Neuronal stem cell (in vitro differentiated cells): ENCODE results near the gene LRRC37A3.

ENCODE experiments used
- DNase-seq: peaks from one replicate; pipeline ENCODE4 v3.0.0-alpha.2; 2013; ENCODE audit warnings: low spot score
- H2AFZ ChIP-seq: one replicate; pipeline ENCODE4 v1.6.1; 2013; ENCODE audit warnings: mild to moderate bottlenecking, low read length, inconsistent platforms
- H2AK5ac ChIP-seq: 2 replicates; pipeline ENCODE4 v1.6.1; 2013; ENCODE audit warnings: low read depth, mild to moderate bottlenecking, inconsistent platforms, low read length, moderate library complexity, mixed read lengths
- H2BK120ac ChIP-seq: 2 replicates; pipeline ENCODE4 v1.6.1; 2013; ENCODE audit warnings: low read depth, mild to moderate bottlenecking, inconsistent platforms, low read length, moderate library complexity, mixed read lengths
- H2BK12ac ChIP-seq: one replicate; pipeline ENCODE4 v1.6.1; 2013; ENCODE audit warnings: low read length, inconsistent platforms
- H2BK15ac ChIP-seq: 2 replicates; pipeline ENCODE4 v1.6.1; 2013; ENCODE audit warnings: mild to moderate bottlenecking, low read length, inconsistent platforms, mixed read lengths
- H2BK5ac ChIP-seq: one replicate; pipeline ENCODE4 v1.6.1; 2013; ENCODE audit warnings: inconsistent platforms, mild to moderate bottlenecking, low read length, moderate library complexity
- H3K14ac ChIP-seq: one replicate; pipeline ENCODE4 v1.6.1; 2013; ENCODE audit warnings: low read length, inconsistent platforms
- H3K18ac ChIP-seq: 2 replicates; pipeline ENCODE4 v1.6.1; 2013; ENCODE audit warnings: low read length, inconsistent platforms
- H3K23ac ChIP-seq: 2 replicates; pipeline ENCODE4 v1.6.1; 2013; ENCODE audit warnings: low read depth, mild to moderate bottlenecking, mixed read lengths, low read length, inconsistent platforms; ENCODE audit not compliant: poor library complexity
- H3K27ac ChIP-seq: replicated peaks from 3 replicates; pipeline ENCODE4 v1.5.1; 2013; ENCODE audit warnings: low read length, inconsistent platforms
- H3K27me3 ChIP-seq, 3 experiments: 2 replicates each; pipeline ENCODE4 v1.6.1; 2013; ENCODE audit warnings: low read length in 3 of 3, mild to moderate bottlenecking in 2 of 3, inconsistent platforms in 1 of 3, low read depth in 1 of 3, mixed read lengths in 1 of 3, moderate library complexity in 1 of 3; ENCODE audit not compliant: control insufficient read depth in 3 of 3, insufficient read depth in 3 of 3
- H3K36me3 ChIP-seq, 2 donors: replicated peaks in 1 of 2; 2 replicates each; pipeline ENCODE4 v1.6.1; 2013; ENCODE audit warnings: low read length in 2 of 2; ENCODE audit not compliant: control insufficient read depth in 2 of 2, insufficient read depth in 2 of 2
- H3K4ac ChIP-seq: 2 replicates; pipeline ENCODE4 v1.6.1; 2013; ENCODE audit warnings: inconsistent platforms, mild to moderate bottlenecking, low read length, moderate library complexity
- H3K4me1 ChIP-seq, 2 donors: 1 replicate in 1 of 2; 2 replicates in 1 of 2; pipeline ENCODE4 v1.6.1; 2013; ENCODE audit warnings: low read length in 2 of 2, low read depth in 1 of 2; ENCODE audit not compliant: control insufficient read depth in 2 of 2, insufficient read depth in 1 of 2
- H3K4me2 ChIP-seq: one replicate; pipeline ENCODE4 v1.6.1; 2013; ENCODE audit warnings: mild to moderate bottlenecking, low read length, inconsistent platforms; ENCODE audit not compliant: insufficient read depth, poor library complexity, severe bottlenecking
- H3K4me3 ChIP-seq, 2 donors: 2 replicates each; pipeline ENCODE4 v1.5.1; 2013; ENCODE audit warnings: low read length in 2 of 2, mild to moderate bottlenecking in 2 of 2, inconsistent platforms in 1 of 2, moderate library complexity in 1 of 2
- H3K79me1 ChIP-seq: one replicate; pipeline ENCODE4 v1.6.1; 2013; ENCODE audit warnings: low read depth, mild to moderate bottlenecking, inconsistent platforms, low read length, moderate library complexity
- H3K9ac ChIP-seq: one replicate; pipeline ENCODE4 v1.6.1; 2013; ENCODE audit warnings: mild to moderate bottlenecking, low read depth, low read length, inconsistent platforms; ENCODE audit not compliant: poor library complexity
- H3K9me3 ChIP-seq, 2 donors: replicated peaks in 1 of 2; 2 replicates each; pipeline versions ENCODE3 to v1.6.1; 2013; ENCODE audit warnings: low read length in 2 of 2, mild to moderate bottlenecking in 2 of 2, inconsistent platforms in 1 of 2, low read depth in 1 of 2, mixed read lengths in 1 of 2, moderate library complexity in 1 of 2; ENCODE audit not compliant: control insufficient read depth in 2 of 2, insufficient read depth in 1 of 2
- H4K8ac ChIP-seq: one replicate; pipeline ENCODE4 v1.6.1; 2013; ENCODE audit warnings: low read depth, mild to moderate bottlenecking, inconsistent platforms, low read length, moderate library complexity
- H4K91ac ChIP-seq: one replicate; pipeline ENCODE4 v1.6.1; 2013; ENCODE audit warnings: low read length, low read depth, mild to moderate bottlenecking, inconsistent platforms; ENCODE audit not compliant: poor library complexity
- WGBS, 2 donors: extraction: QIAGEN DNeasy Blood & Tissue Kit; methylation state at CpG; one replicate each; pipeline ENCODE4 v1.1.7; 2013; ENCODE audit warnings: missing lambda C conversion rate in 2 of 2, mixed read lengths in 1 of 2; ENCODE audit not compliant: insufficient read length in 2 of 2, insufficient replicate concordance in 1 of 2; ENCODE audit errors: extremely low coverage in 2 of 2; 5-methylcytosine and 5-hydroxymethylcytosine counted together

The LRRC37A3 gene

GRCh38 chr17:64947152-64947551 lies 27.9 kb upstream of the LRRC37A3 start:
- Histone ChIP-seq H2BK15ac (no peak overlapping the region), H2BK5ac (no peak overlapping the region), H3K18ac (no peak overlapping the region), H2BK12ac (no peak overlapping the region), H2AK5ac (no peak overlapping the region), H3K4me2 (no peak overlapping the region), H2AFZ (no peak overlapping the region), H3K9ac (no peak overlapping the region), H4K91ac (no peak overlapping the region), H3K4ac (no peak overlapping the region), H3K9me3 (no peaks in the 10 kb centered on the region), H3K23ac (no peak overlapping the region), H3K27ac (no peak overlapping the region), H4K8ac (no peak overlapping the region), H3K14ac (no peak overlapping the region), H3K79me1 (no peaks in the 10 kb centered on the region), H2BK120ac (no peak overlapping the region), H3K4me3 (no peak overlapping the region), H3K4me1 (no peaks in the 10 kb centered on the region), H3K27me3 (no peaks in the 10 kb centered on the region), H3K36me3 (no peaks in the 10 kb centered on the region)
- DNase-seq, result no peak

- H3K79me1 ChIP-seq, result no peaks in the 10 kb centered on the region
- no peak overlapping the region for H3K4me3 ChIP-seq
- H3K9me3 ChIP-seq, result no peaks in the 10 kb centered on the region
- no peak overlapping the region for H3K18ac ChIP-seq
- no peak overlapping the region for H2BK15ac ChIP-seq
- no peak overlapping the region for H2BK120ac ChIP-seq
- no peak overlapping the region for H3K9ac ChIP-seq
- WGBS, 2 donors, result no CpG with 5 or more reads among the region's 2 CpGs
- H3K4me1 ChIP-seq, result peaks cover 0 to 2% of the 10 kb centered on the region in 2 donors
- H3K36me3 ChIP-seq, result no peaks in the 10 kb centered on the region
- no peak overlapping the region for H3K14ac ChIP-seq
- H3K27ac ChIP-seq, result no peak overlapping the region
- no peak overlapping the region for H2BK5ac ChIP-seq
- no peak overlapping the region for H3K4me2 ChIP-seq
- H2AFZ ChIP-seq, result no peak overlapping the region
- no peak overlapping the region for H3K23ac ChIP-seq
- no peak overlapping the region for H2BK12ac ChIP-seq
- H4K91ac ChIP-seq, result no peak overlapping the region
- no peak overlapping the region for H4K8ac ChIP-seq
- DNase-seq, result no peak
- H3K27me3 ChIP-seq, result no peaks in the 10 kb centered on the region
- H3K4ac ChIP-seq, result no peak overlapping the region
- no peak overlapping the region for H2AK5ac ChIP-seq
These were observed 22.5 kb upstream of the LRRC37A3 start for GRCh38 chr17:64941761-64942160.

- H3K4me1 ChIP-seq, result peaks cover 0 to 3% of the 10 kb centered on the region in 2 donors
- H4K8ac ChIP-seq, result no peak overlapping the region
- H2AFZ ChIP-seq, result no peak overlapping the region
- no peaks in the 10 kb centered on the region for H3K9me3 ChIP-seq
- H3K4me3 ChIP-seq, result no peak overlapping the region
- H3K18ac ChIP-seq, result no peak overlapping the region
- H4K91ac ChIP-seq, result no peak overlapping the region
- no peak overlapping the region for H3K4ac ChIP-seq
- no CpG with 5 or more reads among the region's 3 CpGs for WGBS, 2 donors
- H2BK120ac ChIP-seq, result no peak overlapping the region
- no peak overlapping the region for H2AK5ac ChIP-seq
- no peak for DNase-seq
- no peak overlapping the region for H2BK5ac ChIP-seq
- H3K14ac ChIP-seq, result no peak overlapping the region
- no peak overlapping the region for H3K4me2 ChIP-seq
- H3K9ac ChIP-seq, result no peak overlapping the region
- no peaks in the 10 kb centered on the region for H3K79me1 ChIP-seq
- no peak overlapping the region for H2BK15ac ChIP-seq
- no peak overlapping the region for H3K27ac ChIP-seq
- no peaks in the 10 kb centered on the region for H3K27me3 ChIP-seq
- no peak overlapping the region for H3K23ac ChIP-seq
- H2BK12ac ChIP-seq, result no peak overlapping the region
- no peaks in the 10 kb centered on the region for H3K36me3 ChIP-seq
These were observed 21.8 kb upstream of the LRRC37A3 start for GRCh38 chr17:64941045-64941444.

GRCh38 chr17:64940055-64940454 lies 20.8 kb upstream of the LRRC37A3 start:
- H2BK15ac ChIP-seq, result no peak overlapping the region
- no peak overlapping the region for H2BK120ac ChIP-seq
- H3K18ac ChIP-seq, result no peak overlapping the region
- H3K36me3 ChIP-seq, result no peaks in the 10 kb centered on the region
- H2BK5ac ChIP-seq, result no peak overlapping the region
- H4K91ac ChIP-seq, result no peak overlapping the region
- no peak overlapping the region for H3K27ac ChIP-seq
- no peaks in the 10 kb centered on the region for H3K27me3 ChIP-seq
- no peak overlapping the region for H3K23ac ChIP-seq
- H3K4ac ChIP-seq, result no peak overlapping the region
- no peak overlapping the region for H4K8ac ChIP-seq
- no peak overlapping the region for H2BK12ac ChIP-seq
- DNase-seq, result no peak
- no peak overlapping the region for H3K4me3 ChIP-seq
- H3K14ac ChIP-seq, result no peak overlapping the region
- no CpG with 5 or more reads among the region's 4 CpGs for WGBS, 2 donors
- no peak overlapping the region for H3K4me2 ChIP-seq
- no peak overlapping the region for H2AFZ ChIP-seq
- peaks cover 0 to 3% of the 10 kb centered on the region in 2 donors for H3K4me1 ChIP-seq
- no peaks in the 10 kb centered on the region for H3K79me1 ChIP-seq
- H3K9me3 ChIP-seq, result no peaks in the 10 kb centered on the region
- H2AK5ac ChIP-seq, result no peak overlapping the region
- H3K9ac ChIP-seq, result no peak overlapping the region
